H9 (cell line): ENCODE measurements around the gene HNRNPLL. TPM values are rescaled to one million over a fixed set of nuclear protein-coding genes. Genes with fewer than 3 reads are reported as not detected.

Experiments
- DNase-seq: peaks from one replicate; pipeline ENCODE4 v3.0.0-alpha.2; 2017
- H2AFZ ChIP-seq: one replicate; pipeline ENCODE4 v1.6.1; 2013; ENCODE audit warnings: mild to moderate bottlenecking, low read length, control low read depth, moderate library complexity
- H2AK5ac ChIP-seq: 2 replicates; pipeline ENCODE4 v1.6.1; 2013; ENCODE audit warnings: low read length, control low read depth, mixed read lengths; ENCODE audit not compliant: insufficient read length
- H2BK120ac ChIP-seq: one replicate; pipeline ENCODE4 v1.6.1; 2013; ENCODE audit warnings: low read depth, mild to moderate bottlenecking, low read length, control low read depth, inconsistent platforms; ENCODE audit not compliant: poor library complexity, severe bottlenecking
- H2BK12ac ChIP-seq: 2 replicates; pipeline ENCODE4 v1.6.1; 2013; ENCODE audit warnings: low read length, control low read depth, mixed read lengths, low read depth; ENCODE audit not compliant: insufficient read length
- H2BK15ac ChIP-seq: 2 replicates; pipeline ENCODE4 v1.6.1; 2013; ENCODE audit warnings: low read depth, low read length, control low read depth
- H2BK20ac ChIP-seq: one replicate; pipeline ENCODE4 v1.6.1; 2013; ENCODE audit warnings: low read depth, mild to moderate bottlenecking, low read length, control low read depth, inconsistent platforms; ENCODE audit not compliant: poor library complexity, severe bottlenecking
- H2BK5ac ChIP-seq: 2 replicates; pipeline ENCODE4 v1.6.1; 2013; ENCODE audit warnings: low read length, control low read depth, mixed read lengths; ENCODE audit not compliant: insufficient read length
- H3K14ac ChIP-seq: 2 replicates; pipeline ENCODE4 v1.6.1; 2013; ENCODE audit warnings: low read length, control low read depth; ENCODE audit not compliant: insufficient read depth
- H3K18ac ChIP-seq: 2 replicates; pipeline ENCODE4 v1.6.1; 2013; ENCODE audit warnings: low read depth, mild to moderate bottlenecking, mixed read lengths, low read length, control low read depth; ENCODE audit not compliant: insufficient read length
- H3K23ac ChIP-seq: 2 replicates; pipeline ENCODE4 v1.6.1; 2013; ENCODE audit warnings: low read length, control low read depth, mixed read lengths, low read depth; ENCODE audit not compliant: insufficient read length
- H3K23me2 ChIP-seq: 2 replicates; pipeline ENCODE4 v1.6.1; 2013; ENCODE audit warnings: low read depth, mild to moderate bottlenecking, mixed read lengths, low read length, control low read depth; ENCODE audit not compliant: insufficient read length, poor library complexity, severe bottlenecking
- H3K27ac ChIP-seq: 2 replicates; pipeline ENCODE4 v1.5.1; 2013; ENCODE audit warnings: low read length, control low read depth, mixed read lengths, low read depth; ENCODE audit not compliant: insufficient read length
- H3K27me3 ChIP-seq: 2 replicates; pipeline ENCODE4 v1.6.1; 2013; ENCODE audit warnings: low read length, control low read depth, inconsistent platforms; ENCODE audit not compliant: insufficient read depth
- H3K4ac ChIP-seq: 2 replicates; pipeline ENCODE4 v1.6.1; 2013; ENCODE audit warnings: low read depth, mild to moderate bottlenecking, control low read depth, inconsistent platforms, low read length, moderate library complexity
- H3K4me1 ChIP-seq: 2 replicates; pipeline ENCODE4 v1.6.1; 2013; ENCODE audit warnings: low read length, control low read depth, inconsistent platforms; ENCODE audit not compliant: insufficient read depth
- H3K4me2 ChIP-seq: 2 replicates; pipeline ENCODE4 v1.6.1; 2013; ENCODE audit warnings: low read length, control low read depth, mixed read lengths; ENCODE audit not compliant: insufficient read length, insufficient read depth
- H3K56ac ChIP-seq: 2 replicates; pipeline ENCODE4 v1.6.1; 2013; ENCODE audit warnings: low read depth, mild to moderate bottlenecking, mixed read lengths, low read length, control low read depth; ENCODE audit not compliant: insufficient read length
- H3K79me1 ChIP-seq: 2 replicates; pipeline ENCODE4 v1.6.1; 2013; ENCODE audit warnings: low read depth, mild to moderate bottlenecking, moderate library complexity, low read length, control low read depth, inconsistent platforms; ENCODE audit not compliant: insufficient read depth, poor library complexity, severe bottlenecking
- H3K79me2 ChIP-seq: 2 replicates; pipeline ENCODE4 v1.6.1; 2013; ENCODE audit warnings: low read length, control low read depth, inconsistent platforms; ENCODE audit not compliant: insufficient read depth
- H3K9ac ChIP-seq: 2 replicates; pipeline ENCODE4 v1.6.1; 2013; ENCODE audit warnings: low read length, control low read depth, mixed read lengths; ENCODE audit not compliant: insufficient read length; ENCODE audit errors: extremely low read depth
- H3K9me3 ChIP-seq: one replicate; pipeline ENCODE4 v1.6.1; 2013; ENCODE audit warnings: low read depth, low read length, inconsistent platforms; ENCODE audit not compliant: control insufficient read depth
- H3T11ph ChIP-seq: one replicate; pipeline ENCODE4 v1.6.1; 2013; ENCODE audit warnings: mild to moderate bottlenecking, low read length, control low read depth, inconsistent platforms
- H4K20me1 ChIP-seq: one replicate; pipeline ENCODE4 v1.6.1; 2013; ENCODE audit not compliant: control insufficient read depth, insufficient read length, insufficient read depth
- H4K5ac ChIP-seq: 2 replicates; pipeline ENCODE4 v1.6.1; 2013; ENCODE audit warnings: low read depth, mild to moderate bottlenecking, mixed read lengths, low read length, control low read depth; ENCODE audit not compliant: insufficient read length
- H4K8ac ChIP-seq: replicated peaks from 2 replicates; pipeline ENCODE4 v1.6.1; 2013; ENCODE audit warnings: low read length, control low read depth, mixed read lengths, low read depth; ENCODE audit not compliant: insufficient read length
- H4K91ac ChIP-seq: 2 replicates; pipeline ENCODE4 v1.6.1; 2013; ENCODE audit warnings: low read depth, mild to moderate bottlenecking, moderate library complexity, mixed read lengths, low read length, control low read depth; ENCODE audit not compliant: insufficient read length
- H3K27ac Mint-ChIP-seq, 3 experiments: 2 replicates in 2 of 3; 3 replicates in 1 of 3; pipeline ENCODE4 v1.8.0; 2020 to 2021; ENCODE audit warnings: mixed read lengths in 3 of 3, mild to moderate bottlenecking in 1 of 3, moderate library complexity in 1 of 3
- H3K27me3 Mint-ChIP-seq: 2 replicates; pipeline ENCODE4 v1.8.0; 2021; ENCODE audit warnings: low read depth, mild to moderate bottlenecking, moderate library complexity, mixed read lengths
- H3K36me3 Mint-ChIP-seq, 3 experiments: 2 replicates in 2 of 3; 3 replicates in 1 of 3; pipeline ENCODE4 v1.8.0; 2020 to 2021; ENCODE audit warnings: low read depth in 3 of 3, mixed read lengths in 3 of 3; ENCODE audit not compliant: insufficient read depth in 1 of 3
- H3K4me1 Mint-ChIP-seq, 2 experiments: 2 replicates each; pipeline ENCODE4 v1.8.0; 2020; ENCODE audit warnings: mixed read lengths in 2 of 2
- H3K4me3 Mint-ChIP-seq, 2 experiments: 2 replicates in 1 of 2; 3 replicates in 1 of 2; pipeline ENCODE4 v1.8.0; 2020 to 2021; ENCODE audit warnings: mild to moderate bottlenecking in 2 of 2, mixed read lengths in 2 of 2, moderate library complexity in 1 of 2
- H3K9me3 Mint-ChIP-seq, 2 experiments: 2 replicates in 1 of 2; 3 replicates in 1 of 2; pipeline ENCODE4 v1.8.0; 2020; ENCODE audit warnings: mild to moderate bottlenecking in 2 of 2, mixed read lengths in 2 of 2, moderate library complexity in 1 of 2
- CTCF ChIP-seq: fragments of 200-600 bp; sonication (generic); conservative IDR thresholded peaks from 3 replicates; pipeline ENCODE4 v1.8.0; 2021; ENCODE audit warnings: antibody characterized with exemption, mild to moderate bottlenecking
- WGBS: extraction: QIAGEN DNeasy Blood & Tissue Kit; methylation state at CpG from one replicate; pipeline ENCODE4 v1.1.7; 2013; ENCODE audit warnings: missing lambda C conversion rate, low lambda C conversion rate, mixed read lengths; ENCODE audit not compliant: insufficient read length; ENCODE audit errors: extremely low coverage; 5-methylcytosine and 5-hydroxymethylcytosine counted together
- total RNA-seq: library from RNA; stranded (reverse); gene quantifications from 2 replicates; pipeline ENCODE4 v1.2.1, GENCODE V29; 2021

HNRNPLL gene
- total RNA-seq, 1 experiment from 2014 or later = 52.3 TPM

- no peak overlapping the region for H3K27ac Mint-ChIP-seq
- WGBS = no CpG with 5 or more reads among the region's 1 CpG
Observed at GRCh38 chr2:38629684-38630083, 27.0 kb upstream of the HNRNPLL start.

More at GRCh38 chr2:38629684-38630083, 27.0 kb upstream of the HNRNPLL start:
- no peaks in the 10 kb centered on the region for H3K4me1 ChIP-seq
- no peaks in the 10 kb centered on the region for H3K23me2 ChIP-seq
- H4K91ac ChIP-seq = no peak overlapping the region
- H3K79me1 ChIP-seq = no peaks in the 10 kb centered on the region
- H3K23ac ChIP-seq = no peak overlapping the region
- H4K8ac ChIP-seq = no peak overlapping the region
- no peaks in the 10 kb centered on the region for H3K9me3 ChIP-seq
- H3K36me3 Mint-ChIP-seq = peaks cover 0 to 8% (median 1%) of the 10 kb centered on the region in 3 experiments; a peak in 2 of 7 replicates
- DNase-seq = no peak
- H3K4ac ChIP-seq = no peak overlapping the region
- H2AFZ ChIP-seq = no peak overlapping the region
- H3T11ph ChIP-seq = no peak overlapping the region
- H3K27me3 Mint-ChIP-seq = peaks cover 2% of the 10 kb centered on the region; the same call in 1 of the 2 replicates
- peaks cover 6 to 8% of the 10 kb centered on the region in 2 experiments; a peak in 3 of 4 replicates for H3K4me1 Mint-ChIP-seq
- H3K14ac ChIP-seq = no peak overlapping the region
- H2BK12ac ChIP-seq = no peak overlapping the region
- no peak overlapping the region for H2BK15ac ChIP-seq
- H3K4me2 ChIP-seq = no peak overlapping the region
- H3K9ac ChIP-seq = no peak overlapping the region
- H3K18ac ChIP-seq = no peak overlapping the region
- no peak overlapping the region for H3K27ac ChIP-seq
- H3K56ac ChIP-seq = no peak overlapping the region
- no peak overlapping the region for H2AK5ac ChIP-seq
- no peaks in the 10 kb centered on the region for H3K27me3 ChIP-seq
- H3K4me3 Mint-ChIP-seq = no peak overlapping the region
- H3K79me2 ChIP-seq = no peaks in the 10 kb centered on the region
- H4K5ac ChIP-seq = no peak overlapping the region
- H2BK5ac ChIP-seq = no peak overlapping the region
- no peak overlapping the region for H2BK20ac ChIP-seq
- TF ChIP-seq CTCF = no peak
- peaks cover 4 to 6% of the 10 kb centered on the region in 2 experiments; a peak in 3 of 5 replicates for H3K9me3 Mint-ChIP-seq
- H4K20me1 ChIP-seq = no peaks in the 10 kb centered on the region
- H2BK120ac ChIP-seq = no peak overlapping the region
